Tibial artery (tissue), 4 donors: ENCODE data around the gene DYDC2.

Experiments
- DNase-seq, 2 donors: peaks; one replicate each; pipeline ENCODE4 v3.0.0-alpha.2; 2019
- H3K27ac ChIP-seq, 2 donors: fragments of 200-600 bp; sonication (generic) in 1 of 2; 1 replicate in 1 of 2; 2 replicates in 1 of 2; pipeline ENCODE4 v1.5.1; 2018 to 2019; ENCODE audit warnings: mild to moderate bottlenecking in 1 of 2
- H3K27me3 ChIP-seq, 2 donors: fragments of 200-600 bp; sonication (generic) in 1 of 2; one replicate each; pipeline versions ENCODE4 v1.5.1 to v1.6.0; 2016 to 2019
- H3K36me3 ChIP-seq, 3 donors: fragments of 200-600 bp; sonication (generic) in 2 of 3; one replicate each; pipeline ENCODE4 v1.5.1; 2016 to 2019; ENCODE audit warnings: mild to moderate bottlenecking in 2 of 3
- H3K4me1 ChIP-seq, 4 donors: fragments of 200-600 bp; sonication (generic) in 2 of 4; 1 replicate in 3 of 4; 2 replicates in 1 of 4; pipeline ENCODE4 v1.5.1; 2016 to 2019
- H3K4me3 ChIP-seq, 2 donors: fragments of 200-600 bp; sonication (generic) in 1 of 2; 1 replicate in 1 of 2; 2 replicates in 1 of 2; pipeline ENCODE4 v1.5.1; 2018 to 2019; ENCODE audit warnings: mild to moderate bottlenecking in 2 of 2
- H3K9me3 ChIP-seq, 3 donors: fragments of 200-600 bp; sonication (generic) in 1 of 3; one replicate each; pipeline ENCODE4 v1.5.1; 2016 to 2019
- intact Hi-C: fragments of 100-400 bp; cut with DNase I; formaldehyde crosslinking; loops from one replicate; pipeline ENCODE4 v1.15.0; 2023; ENCODE audit warnings: low total_unique reads
- TF ChIP-seq, protein P1 (sequence below), 2 experiments: fragments of 200-600 bp in 1 of 2; fragments of 450-650 bp in 1 of 2; IDR thresholded peaks; one replicate each; pipeline ENCODE4 v1.5.1; 2017 to 2019; ENCODE audit warnings: antibody characterized with exemption in 2 of 2, mild to moderate bottlenecking in 1 of 2, moderate library complexity in 1 of 2

The DYDC2 gene

GRCh38 chr10:80382989-80383388 lies 26.4 kb downstream of the DYDC2 start:
- H3K27me3 ChIP-seq, result no peaks in the 10 kb centered on the region
- no peak overlapping the region for H3K4me3 ChIP-seq
- intact Hi-C loops, result loop anchor here (5.0 kb wide), 1 partner anchor 124 kb away; no protein-coding TSS in a partner anchor
- H3K27ac ChIP-seq, result no peak overlapping the region
- DNase-seq, result no peak
- H3K4me1 ChIP-seq, result peaks cover 0 to 22% (median 6%) of the 10 kb centered on the region in 4 donors
- TF ChIP-seq, protein P1, sequence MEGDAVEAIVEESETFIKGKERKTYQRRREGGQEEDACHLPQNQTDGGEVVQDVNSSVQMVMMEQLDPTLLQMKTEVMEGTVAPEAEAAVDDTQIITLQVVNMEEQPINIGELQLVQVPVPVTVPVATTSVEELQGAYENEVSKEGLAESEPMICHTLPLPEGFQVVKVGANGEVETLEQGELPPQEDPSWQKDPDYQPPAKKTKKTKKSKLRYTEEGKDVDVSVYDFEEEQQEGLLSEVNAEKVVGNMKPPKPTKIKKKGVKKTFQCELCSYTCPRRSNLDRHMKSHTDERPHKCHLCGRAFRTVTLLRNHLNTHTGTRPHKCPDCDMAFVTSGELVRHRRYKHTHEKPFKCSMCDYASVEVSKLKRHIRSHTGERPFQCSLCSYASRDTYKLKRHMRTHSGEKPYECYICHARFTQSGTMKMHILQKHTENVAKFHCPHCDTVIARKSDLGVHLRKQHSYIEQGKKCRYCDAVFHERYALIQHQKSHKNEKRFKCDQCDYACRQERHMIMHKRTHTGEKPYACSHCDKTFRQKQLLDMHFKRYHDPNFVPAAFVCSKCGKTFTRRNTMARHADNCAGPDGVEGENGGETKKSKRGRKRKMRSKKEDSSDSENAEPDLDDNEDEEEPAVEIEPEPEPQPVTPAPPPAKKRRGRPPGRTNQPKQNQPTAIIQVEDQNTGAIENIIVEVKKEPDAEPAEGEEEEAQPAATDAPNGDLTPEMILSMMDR (IDR thresholded peaks at IDR 0.05), result peak; percentile 34 to 38
- H3K9me3 ChIP-seq, result no peaks in the 10 kb centered on the region
- H3K36me3 ChIP-seq, result no peaks in the 10 kb centered on the region

GRCh38 chr10:80390740-80391139 lies 34.2 kb downstream of the DYDC2 start:
- no peak overlapping the region for H3K4me3 ChIP-seq
- H3K9me3 ChIP-seq, result no peaks in the 10 kb centered on the region
- intact Hi-C loops, result no loop called here
- no peaks in the 10 kb centered on the region for H3K36me3 ChIP-seq
- TF ChIP-seq, protein P1 (IDR thresholded peaks at IDR 0.05), result no peak
- H3K27me3 ChIP-seq, result peaks cover 0 to 5% of the 10 kb centered on the region in 2 donors
- peaks cover 0 to 30% (median 10%) of the 10 kb centered on the region in 4 donors for H3K4me1 ChIP-seq
- no peak overlapping the region for H3K27ac ChIP-seq
- no peak for DNase-seq

DNA sequence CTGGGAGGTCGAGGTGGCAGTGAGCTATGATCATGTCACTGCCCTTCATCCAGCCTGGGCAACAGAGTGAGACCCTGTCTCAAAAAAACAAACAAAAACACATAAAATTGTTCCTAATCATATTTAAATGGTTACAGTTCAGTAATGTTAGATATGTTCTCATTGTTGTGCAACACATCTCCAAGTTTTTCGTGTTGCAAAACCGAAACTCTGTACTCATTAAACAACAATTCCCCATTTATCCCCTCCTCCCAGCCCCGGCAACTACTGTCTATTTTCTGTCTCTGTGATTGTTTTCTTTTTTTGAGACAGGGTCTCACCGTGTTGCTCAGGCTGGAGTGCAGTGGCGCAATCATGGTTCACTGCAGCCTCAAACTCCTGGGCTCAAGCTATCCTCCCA lies 35.7 kb downstream of the DYDC2 start:
- Histone ChIP-seq H3K4me3 (no peak overlapping the region), H3K4me1 (peaks cover 0 to 16% (median 3%) of the 10 kb centered on the region in 4 donors), H3K27me3 (peaks cover 0 to 15% of the 10 kb centered on the region in 2 donors), H3K27ac (no peak overlapping the region), H3K9me3 (no peaks in the 10 kb centered on the region), H3K36me3 (no peaks in the 10 kb centered on the region)
- TF ChIP-seq, protein P1 (IDR thresholded peaks at IDR 0.05), result no peak
- DNase-seq, result no peak
- intact Hi-C loops, result no loop called here

DNA sequence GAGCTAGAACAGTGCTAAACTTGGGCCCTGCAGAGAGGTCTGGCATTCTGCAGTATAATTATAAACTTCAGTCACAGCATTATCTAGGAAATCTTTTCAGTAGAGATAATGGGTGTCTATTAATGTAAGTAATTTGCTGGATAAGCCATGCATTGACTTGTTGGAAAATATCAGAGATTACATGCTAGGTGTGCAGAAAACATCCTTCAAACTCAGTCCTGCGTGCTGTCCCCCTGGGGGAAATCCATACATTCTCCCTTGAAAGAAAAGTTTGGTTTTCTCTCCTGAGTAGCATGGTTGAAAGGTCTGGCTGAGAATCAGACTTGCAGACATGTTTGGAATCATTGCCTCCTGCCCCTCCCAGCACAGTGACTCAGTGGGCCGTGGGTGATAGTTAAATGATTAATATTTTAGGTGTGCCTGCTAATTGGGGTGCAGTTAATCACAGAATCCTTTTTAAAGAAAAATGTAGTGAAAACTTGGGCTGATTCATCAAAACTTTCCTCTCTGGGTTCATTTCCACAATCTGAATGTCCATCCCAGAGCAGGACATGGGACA lies 37.9 kb downstream of the DYDC2 start:
- DNase-seq, result no peak
- H3K9me3 ChIP-seq, result no peaks in the 10 kb centered on the region
- H3K4me3 ChIP-seq, result no peak overlapping the region
- intact Hi-C loops, result no loop called here
- no peak overlapping the region for H3K27ac ChIP-seq
- no peaks in the 10 kb centered on the region for H3K4me1 ChIP-seq
- no peaks in the 10 kb centered on the region for H3K36me3 ChIP-seq
- TF ChIP-seq, protein P1 (IDR thresholded peaks at IDR 0.05), result no peak
- H3K27me3 ChIP-seq, result peaks cover 0 to 19% of the 10 kb centered on the region in 2 donors

- H3K27me3 ChIP-seq, result peaks cover 0 to 19% of the 10 kb centered on the region in 2 donors
- TF ChIP-seq, protein P1 (IDR thresholded peaks at IDR 0.05), result no peak
- no peaks in the 10 kb centered on the region for H3K4me1 ChIP-seq
- H3K27ac ChIP-seq, result no peak overlapping the region
- H3K36me3 ChIP-seq, result no peaks in the 10 kb centered on the region
- intact Hi-C loops, result no loop called here
- H3K4me3 ChIP-seq, result no peak overlapping the region
- no peak for DNase-seq
- no peaks in the 10 kb centered on the region for H3K9me3 ChIP-seq
These were observed 40.4 kb downstream of the DYDC2 start for GRCh38 chr10:80397014-80397413.
